DOHH2 (cell line): ENCODE results near the gene MPZL2.

Experiments used
- H3F3A ChIP-seq: fragments of 200-600 bp; sonication (generic), shearing (Covaris generic); 2 replicates; pipeline ENCODE4 v1.6.0; 2016; ENCODE audit warnings: antibody characterized with exemption, mild to moderate bottlenecking; ENCODE audit not compliant: control insufficient read depth, insufficient read depth
- H3K27ac ChIP-seq: fragments of 200-600 bp; sonication (generic); 2 replicates; pipeline ENCODE4 v1.5.1; 2014; ENCODE audit warnings: low read depth, mild to moderate bottlenecking, low read length, moderate library complexity
- H3K27me3 ChIP-seq: fragments of 200-600 bp; sonication (generic); 2 replicates; pipeline ENCODE4 v1.6.1; 2014; ENCODE audit warnings: mild to moderate bottlenecking, low read length, mixed read lengths; ENCODE audit not compliant: control insufficient read depth
- H3K36me3 ChIP-seq: fragments of 200-600 bp; sonication (generic); 2 replicates; pipeline ENCODE4 v1.6.1; 2014; ENCODE audit warnings: mild to moderate bottlenecking, low read length, moderate library complexity, mixed read lengths; ENCODE audit not compliant: control insufficient read depth
- H3K4me1 ChIP-seq: fragments of 200-600 bp; sonication (generic); 2 replicates; pipeline ENCODE4 v1.6.1; 2014; ENCODE audit warnings: mild to moderate bottlenecking, low read length, mixed read lengths; ENCODE audit not compliant: control insufficient read depth
- H3K4me2 ChIP-seq: fragments of 200-600 bp; sonication (generic); 2 replicates; pipeline ENCODE4 v1.6.0; 2014; ENCODE audit warnings: mild to moderate bottlenecking, low read length, moderate library complexity
- H3K4me3 ChIP-seq: fragments of 200-600 bp; sonication (generic); 2 replicates; pipeline ENCODE4 v1.5.1; 2014; ENCODE audit warnings: mild to moderate bottlenecking, low read length, mixed read lengths
- H3K79me2 ChIP-seq: fragments of 200-600 bp; sonication (generic); 2 replicates; pipeline ENCODE4 v1.6.1; 2014; ENCODE audit warnings: mild to moderate bottlenecking, low read length, mixed read lengths; ENCODE audit not compliant: control insufficient read depth
- H3K9me2 ChIP-seq: fragments of 200-600 bp; sonication (generic); replicated peaks from 2 replicates; pipeline ENCODE4 v1.6.1; 2014; ENCODE audit warnings: mild to moderate bottlenecking, low read length, mixed read lengths; ENCODE audit not compliant: control insufficient read depth
- H3K9me3 ChIP-seq: fragments of 200-600 bp; sonication (generic); 2 replicates; pipeline ENCODE4 v1.6.1; 2014; ENCODE audit warnings: antibody characterized with exemption, low read length, mixed read lengths; ENCODE audit not compliant: control insufficient read depth, insufficient read depth
- H4K20me1 ChIP-seq: fragments of 200-600 bp; sonication (generic); 2 replicates; pipeline ENCODE4 v1.6.0; 2014; ENCODE audit warnings: low read depth, mild to moderate bottlenecking, antibody characterized with exemption, low read length, moderate library complexity; ENCODE audit not compliant: control insufficient read depth, insufficient read depth
- EZH2phosphoT487 ChIP-seq: fragments of 200-600 bp; sonication (generic); IDR thresholded peaks from 2 replicates; pipeline ENCODE4 v1.6.1; 2017; ENCODE audit warnings: borderline replicate concordance, mild to moderate bottlenecking, antibody characterized with exemption, low read length, moderate library complexity, mixed read lengths
- TF ChIP-seq, protein P1 (sequence below): fragments of 200-600 bp; sonication (generic); IDR thresholded peaks from one replicate; pipeline ENCODE4 v1.5.1; 2014; ENCODE audit warnings: antibody characterized with exemption, mild to moderate bottlenecking, low read depth, low read length; ENCODE audit not compliant: poor library complexity, severe bottlenecking

MPZL2 gene

DNA sequence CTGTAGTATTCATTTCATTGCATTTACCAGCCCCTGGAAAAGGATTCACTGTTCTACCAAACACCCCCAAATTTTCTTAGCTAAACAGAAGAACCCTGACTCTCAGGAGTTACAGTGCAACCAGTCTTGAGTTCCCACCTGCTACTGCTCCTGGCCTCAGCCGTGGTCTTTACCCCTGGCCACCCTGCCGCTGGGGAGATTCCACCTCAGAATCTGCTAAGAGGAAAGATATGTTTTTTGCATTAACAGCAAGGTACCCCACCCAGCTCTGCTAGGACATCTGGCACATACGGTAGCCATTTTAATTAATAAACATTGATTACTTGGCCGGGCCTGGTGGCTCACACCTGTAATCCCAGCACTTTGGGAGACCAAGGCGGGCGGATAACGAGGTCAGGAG lies 48.3 kb downstream of the MPZL2 start:
- no peaks in the 10 kb centered on the region for H3K9me2 ChIP-seq
- H3K4me1 ChIP-seq: peaks cover 53% of the 10 kb centered on the region
- H3K9me3 ChIP-seq: no peaks in the 10 kb centered on the region
- TF ChIP-seq, protein P1, sequence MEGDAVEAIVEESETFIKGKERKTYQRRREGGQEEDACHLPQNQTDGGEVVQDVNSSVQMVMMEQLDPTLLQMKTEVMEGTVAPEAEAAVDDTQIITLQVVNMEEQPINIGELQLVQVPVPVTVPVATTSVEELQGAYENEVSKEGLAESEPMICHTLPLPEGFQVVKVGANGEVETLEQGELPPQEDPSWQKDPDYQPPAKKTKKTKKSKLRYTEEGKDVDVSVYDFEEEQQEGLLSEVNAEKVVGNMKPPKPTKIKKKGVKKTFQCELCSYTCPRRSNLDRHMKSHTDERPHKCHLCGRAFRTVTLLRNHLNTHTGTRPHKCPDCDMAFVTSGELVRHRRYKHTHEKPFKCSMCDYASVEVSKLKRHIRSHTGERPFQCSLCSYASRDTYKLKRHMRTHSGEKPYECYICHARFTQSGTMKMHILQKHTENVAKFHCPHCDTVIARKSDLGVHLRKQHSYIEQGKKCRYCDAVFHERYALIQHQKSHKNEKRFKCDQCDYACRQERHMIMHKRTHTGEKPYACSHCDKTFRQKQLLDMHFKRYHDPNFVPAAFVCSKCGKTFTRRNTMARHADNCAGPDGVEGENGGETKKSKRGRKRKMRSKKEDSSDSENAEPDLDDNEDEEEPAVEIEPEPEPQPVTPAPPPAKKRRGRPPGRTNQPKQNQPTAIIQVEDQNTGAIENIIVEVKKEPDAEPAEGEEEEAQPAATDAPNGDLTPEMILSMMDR: no peak
- TF ChIP-seq EZH2phosphoT487: no peak
- H3K27me3 ChIP-seq: no peaks in the 10 kb centered on the region
- H3K36me3 ChIP-seq: no peaks in the 10 kb centered on the region
- 0 out of 2 replicates have a peak, but pooled peaks cover 2% of the 10 kb centered on the region for H3F3A ChIP-seq
- H3K27ac ChIP-seq: peak overlapping the region; percentile 6; the same call in 1 of the 2 replicates
- H3K4me3 ChIP-seq: no peak overlapping the region; the same call in 1 of the 2 replicates
- H3K79me2 ChIP-seq: no peaks in the 10 kb centered on the region
- H4K20me1 ChIP-seq: no peaks in the 10 kb centered on the region
- H3K4me2 ChIP-seq: peak overlapping the region; percentile 65

DNA sequence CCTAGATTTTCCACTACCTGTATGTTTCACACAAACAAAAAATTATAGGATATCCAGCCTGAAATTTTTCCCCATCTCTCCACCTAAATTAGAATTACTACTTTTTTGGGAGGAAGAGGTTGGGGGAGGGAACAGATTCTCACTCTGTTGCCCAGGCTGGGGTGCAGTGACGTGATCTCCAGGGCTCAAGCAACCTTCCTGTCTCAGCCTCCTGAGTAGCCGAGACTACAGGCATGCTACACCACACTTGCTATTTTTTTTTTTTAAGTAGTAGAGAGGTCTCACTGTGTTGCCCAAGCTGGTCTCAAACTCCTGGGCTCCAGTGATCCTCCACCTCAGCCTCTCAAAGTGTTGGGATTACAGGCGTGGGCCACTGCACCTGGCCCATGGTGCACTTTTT lies 48.8 kb downstream of the MPZL2 start:
- H3K4me1 ChIP-seq: peaks cover 53% of the 10 kb centered on the region

DNA sequence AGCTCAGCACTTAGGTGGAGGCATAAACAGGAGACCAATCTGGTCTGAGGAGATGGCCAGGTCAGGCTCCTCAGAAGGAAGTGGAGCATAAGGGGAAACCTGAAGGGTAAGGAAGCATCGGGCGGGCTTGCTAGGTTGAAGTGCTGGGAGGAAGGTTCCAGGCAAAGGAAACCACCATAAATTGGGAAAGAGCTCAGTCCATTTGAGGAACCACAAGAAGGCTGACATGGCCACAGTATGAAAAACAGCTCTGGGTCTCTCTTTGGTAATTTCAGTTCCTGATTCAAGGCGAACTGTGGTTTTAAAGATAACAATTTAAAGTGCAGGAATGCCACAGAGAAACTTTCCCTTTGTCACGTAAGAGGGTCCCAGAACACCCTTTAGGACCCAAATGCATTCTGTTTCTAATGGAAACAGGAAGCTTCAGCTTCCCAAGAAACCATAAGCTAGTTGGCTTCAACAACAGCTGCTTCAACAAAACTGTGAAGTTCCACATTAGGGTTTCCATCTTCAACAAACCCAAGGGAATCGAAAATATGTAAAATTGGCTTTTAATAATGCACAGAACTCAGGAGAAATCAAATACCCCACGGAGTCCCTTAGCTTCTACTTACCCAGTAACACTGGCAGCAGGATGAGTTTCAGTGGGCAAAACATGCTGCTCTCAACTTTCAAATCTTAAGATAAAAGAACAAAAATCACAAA lies 49.7 kb downstream of the MPZL2 start:
- Histone ChIP-seq H3K79me2 (no peaks in the 10 kb centered on the region), H3K4me3 (peak overlapping the region; percentile 43), H3K9me2 (no peaks in the 10 kb centered on the region), H4K20me1 (no peaks in the 10 kb centered on the region), H3K4me1 (peaks cover 53% of the 10 kb centered on the region), H3K36me3 (no peaks in the 10 kb centered on the region), H3K27ac (peak overlapping the region; percentile 32), H3K4me2 (peak overlapping the region; percentile 65), H3K9me3 (no peaks in the 10 kb centered on the region), H3F3A (0 out of 2 replicates have a peak, but pooled peaks cover 2% of the 10 kb centered on the region), H3K27me3 (no peaks in the 10 kb centered on the region)
- TF ChIP-seq EZH2phosphoT487: no peak
- TF ChIP-seq, protein P1: no peak

More for the DNA sequence above, 48.8 kb downstream of the MPZL2 start:
- TF ChIP-seq EZH2phosphoT487: no peak
- TF ChIP-seq, protein P1: no peak
- Histone ChIP-seq H3K9me3 (no peaks in the 10 kb centered on the region), H3K36me3 (no peaks in the 10 kb centered on the region), H3K27ac (peak overlapping the region; percentile 6; the same call in 1 of the 2 replicates), H3F3A (0 out of 2 replicates have a peak, but pooled peaks cover 2% of the 10 kb centered on the region), H3K4me2 (peak overlapping the region; percentile 65), H3K27me3 (no peaks in the 10 kb centered on the region), H3K9me2 (no peaks in the 10 kb centered on the region), H4K20me1 (no peaks in the 10 kb centered on the region), H3K4me3 (peak overlapping the region; percentile 43), H3K79me2 (no peaks in the 10 kb centered on the region)
